B cell (primary cell): Measurements from ENCODE around the gene DNM1. TPM values are rescaled to one million over a fixed set of nuclear protein-coding genes. Genes with fewer than 3 reads are reported as not detected.

Source experiments
- ATAC-seq: fragments of 200-7000 bp; cut with Tn5 transposase; one replicate; pipeline ENCODE4 v1.10.0; 2021; ENCODE audit warnings: low read depth, mild to moderate bottlenecking, moderate number of reproducible peaks, moderate library complexity
- CTCF ChIA-PET: fragments of 350-600 bp; sonication (Branson Sonifier 250); formaldehyde crosslinking; loops from one replicate; lab custom pipeline; 2021; ENCODE audit warnings: antibody characterized with exemption, inconsistent platforms; lab: Charles Lee
- POLR2A ChIA-PET: fragments of 350-600 bp; sonication (Branson Sonifier 250); formaldehyde crosslinking; loops from one replicate; lab custom pipeline; 2021; ENCODE audit warnings: antibody characterized with exemption; lab: Charles Lee
- DNase-seq: peaks from one replicate; pipeline ENCODE4 v3.0.0; 2013
- H2AFZ ChIP-seq: 2 replicates; pipeline ENCODE4 v1.6.1; 2012; ENCODE audit warnings: mild to moderate bottlenecking, low read depth, low read length; ENCODE audit not compliant: insufficient read depth, poor library complexity, severe bottlenecking
- H3K27ac ChIP-seq, 2 donors: 1 replicate in 1 of 2; 2 replicates in 1 of 2; pipeline ENCODE4 v1.5.1; 2012 to 2013; ENCODE audit warnings: low read length in 2 of 2, mild to moderate bottlenecking in 2 of 2, moderate library complexity in 1 of 2
- H3K27me3 ChIP-seq, 4 experiments: fragments of 200-600 bp in 1 of 4; sonication (generic) in 1 of 4; replicated peaks in 1 of 4; 1 replicate in 2 of 4; 2 replicates in 2 of 4; pipeline versions ENCODE4 v1.6.1 to v1.7.0; 2013 to 2016; ENCODE audit warnings: low read length in 3 of 4, mild to moderate bottlenecking in 2 of 4, mixed read lengths in 1 of 4, moderate library complexity in 1 of 4; ENCODE audit not compliant: insufficient read depth in 4 of 4, control insufficient read depth in 3 of 4; ENCODE audit errors: control extremely low read depth in 1 of 4
- H3K36me3 ChIP-seq, 2 experiments: replicated peaks in 1 of 2; 1 replicate in 1 of 2; 2 replicates in 1 of 2; pipeline versions ENCODE4 v1.6.1 to v1.7.1; 2013; ENCODE audit warnings: low read length in 1 of 2; ENCODE audit not compliant: insufficient read depth in 2 of 2, control insufficient read depth in 1 of 2; ENCODE audit errors: control extremely low read depth in 1 of 2, extremely low read depth in 1 of 2
- H3K4me1 ChIP-seq, 2 donors: fragments of 200-600 bp in 1 of 2; sonication (generic) in 1 of 2; 1 replicate in 1 of 2; 2 replicates in 1 of 2; pipeline versions ENCODE4 v1.5.1 to v1.6.1; 2013 to 2017; ENCODE audit warnings: low read length in 2 of 2; ENCODE audit not compliant: control insufficient read depth in 2 of 2, insufficient read depth in 2 of 2
- H3K4me2 ChIP-seq: replicated peaks from 2 replicates; pipeline ENCODE3; 2012; ENCODE audit warnings: mild to moderate bottlenecking, low read depth, low read length; ENCODE audit not compliant: poor library complexity, severe bottlenecking
- H3K4me3 ChIP-seq, 5 experiments: fragments of 200-600 bp in 1 of 5; sonication (generic) in 1 of 5; 1 replicate in 3 of 5; 2 replicates in 2 of 5; pipeline versions ENCODE4 v1.5.1 to v1.7.0; 2011 to 2016; ENCODE audit warnings: low read length in 4 of 5, mild to moderate bottlenecking in 4 of 5, low read depth in 2 of 5, control low read depth in 1 of 5, moderate library complexity in 1 of 5; ENCODE audit not compliant: insufficient read depth in 1 of 5; ENCODE audit errors: control extremely low read depth in 1 of 5, extremely low read depth in 1 of 5
- H3K79me2 ChIP-seq: fragments of 200-600 bp; sonication (generic); one replicate; pipeline ENCODE4 v1.6.0; 2016; ENCODE audit warnings: low read length; ENCODE audit not compliant: control insufficient read depth, insufficient read depth
- H3K9ac ChIP-seq: fragments of 200-600 bp; sonication (generic); 2 replicates; pipeline ENCODE4 v1.6.1; 2017; ENCODE audit warnings: mild to moderate bottlenecking, low read length, moderate library complexity
- H3K9me3 ChIP-seq, 3 donors: one replicate each; pipeline versions ENCODE4 v1.6.1 to v1.7.1; 2013; ENCODE audit warnings: low read length in 2 of 3; ENCODE audit not compliant: control insufficient read depth in 2 of 3, insufficient read depth in 1 of 3; ENCODE audit errors: control extremely low read depth in 1 of 3
- H4K20me1 ChIP-seq: 2 replicates; pipeline ENCODE4 v1.6.0; 2012; ENCODE audit warnings: mild to moderate bottlenecking, low read length; ENCODE audit not compliant: insufficient read depth, control insufficient read depth, poor library complexity, severe bottlenecking
- H3K27ac Mint-ChIP-seq: one replicate; pipeline ENCODE4 v1.8.0; 2021; ENCODE audit warnings: mixed read lengths
- H3K27me3 Mint-ChIP-seq: one replicate; pipeline ENCODE4 v1.8.0; 2021; ENCODE audit warnings: mixed read lengths
- H3K4me1 Mint-ChIP-seq: one replicate; pipeline ENCODE4 v1.8.0; 2021; ENCODE audit warnings: mixed read lengths
- H3K4me3 Mint-ChIP-seq: one replicate; pipeline ENCODE4 v1.8.0; 2021; ENCODE audit warnings: mixed read lengths
- H3K9me3 Mint-ChIP-seq: one replicate; pipeline ENCODE4 v1.8.0; 2022; ENCODE audit warnings: mixed read lengths; ENCODE audit not compliant: insufficient read depth
- CTCF ChIP-seq: fragments of 200-600 bp; IDR thresholded peaks from one replicate; pipeline ENCODE4 v1.8.0; 2022; ENCODE audit warnings: antibody characterized with exemption, mild to moderate bottlenecking
- EZH2 ChIP-seq: IDR thresholded peaks from 2 replicates; pipeline ENCODE4 v1.6.1; 2012; ENCODE audit warnings: borderline replicate concordance, low read depth, mild to moderate bottlenecking, moderate library complexity, low read length; ENCODE audit not compliant: insufficient read depth, poor library complexity, severe bottlenecking
- WGBS: methylation state at CpG from one replicate; pipeline ENCODE4 v1.1.5; 2013; ENCODE audit warnings: missing lambda C conversion rate; ENCODE audit not compliant: insufficient coverage; 5-methylcytosine and 5-hydroxymethylcytosine counted together
- intact Hi-C: fragments of 100-400 bp; cut with micrococcal nuclease; formaldehyde crosslinking; loops from one replicate; pipeline ENCODE4 v1.10.0; 2022
- polyA plus RNA-seq: library from polyadenylated mRNA; depleted of rRNA; stranded (reverse); fragments of >200 nt; gene quantifications from 2 replicates; pipeline ENCODE4 v1.2.3, GENCODE V29; 2012
- total RNA-seq, 2 donors: library from RNA; stranded (reverse); fragments of 120-200 nt in 1 of 2; gene quantifications; 1 replicate in 1 of 2; 2 replicates in 1 of 2; pipeline versions ENCODE4 v1.2.3 to v1.2.4, GENCODE V29; 2013 to 2022

The DNM1 gene
- total and polyA plus RNA-seq, 2 donors (not counting 1 experiment from before 2014, with no cell fraction given) = 0.63 to 1.3 TPM

- Histone ChIP-seq H3K27me3 (no peaks in the 10 kb centered on the region), H3K27ac (no peak overlapping the region), H3K4me3 (no peak overlapping the region), H3K4me1 (no peaks in the 10 kb centered on the region), H3K79me2 (peaks cover 6% of the 10 kb centered on the region), H3K9ac (no peak overlapping the region), H3K36me3 (peaks cover 6 to 43% of the 10 kb centered on the region in 2 experiments), H2AFZ (no peak overlapping the region), H4K20me1 (no peaks in the 10 kb centered on the region), H3K4me2 (no peak overlapping the region), H3K9me3 (no peaks in the 10 kb centered on the region)
- TF ChIP-seq CTCF (no peak), EZH2 (no peak)
- ChIA-PET CTCF (no interaction called here), POLR2A (interaction anchor here (0.9 kb wide), 1 partner anchor 9 kb away, joined by 3 read pairs; no protein-coding TSS in a partner anchor)
- DNase-seq (no peak), ATAC-seq (no peak)
- no peaks in the 10 kb centered on the region for H3K27me3 Mint-ChIP-seq
- H3K4me1 Mint-ChIP-seq = no peaks in the 10 kb centered on the region
- H3K27ac Mint-ChIP-seq = no peak overlapping the region
- H3K4me3 Mint-ChIP-seq = no peak overlapping the region
- 96% methylated on average over 6 of the region's 8 CpGs for WGBS
- no peaks in the 10 kb centered on the region for H3K9me3 Mint-ChIP-seq
- intact Hi-C loops = no loop called here
Measured at GRCh38 chr9:128169925-128170324, 33.3 kb upstream of the DNM1 start.

- Mint-ChIP-seq H3K27me3 (no peaks in the 10 kb centered on the region), H3K4me3 (no peak overlapping the region), H3K9me3 (no peaks in the 10 kb centered on the region), H3K27ac (no peak overlapping the region), H3K4me1 (no peaks in the 10 kb centered on the region)
- Histone ChIP-seq H3K9ac (no peak overlapping the region), H3K27me3 (no peaks in the 10 kb centered on the region), H3K4me1 (no peaks in the 10 kb centered on the region), H4K20me1 (no peaks in the 10 kb centered on the region), H2AFZ (no peak overlapping the region), H3K27ac (no peak overlapping the region), H3K79me2 (peaks cover 6% of the 10 kb centered on the region), H3K4me2 (no peak overlapping the region), H3K9me3 (peaks cover 0 to 6% (median 0%) of the 10 kb centered on the region in 3 donors), H3K4me3 (no peak overlapping the region), H3K36me3 (peaks cover 2 to 53% of the 10 kb centered on the region in 2 experiments)
- DNase-seq (no peak), ATAC-seq (no peak)
- ChIA-PET CTCF (no interaction called here), POLR2A (no interaction called here)
- no CpG with 5 or more reads among the region's 4 CpGs for WGBS
- TF ChIP-seq EZH2 = no peak
- TF ChIP-seq CTCF = no peak
- intact Hi-C loops = no loop called here
Measured at GRCh38 chr9:128174062-128174461, 29.1 kb upstream of the DNM1 start.
